ENCODE measurements around the gene ARHGAP6. TPM values are rescaled to one million over a fixed set of nuclear protein-coding genes. Genes with fewer than 3 reads are reported as not detected.

The ARHGAP6 gene
- total and polyA plus RNA-seq, 2 of the 13 experiments (the other 11 are each of a cell fraction or from before 2014, with no cell fraction given): 0.11 TPM; not detected in 1

DNA sequence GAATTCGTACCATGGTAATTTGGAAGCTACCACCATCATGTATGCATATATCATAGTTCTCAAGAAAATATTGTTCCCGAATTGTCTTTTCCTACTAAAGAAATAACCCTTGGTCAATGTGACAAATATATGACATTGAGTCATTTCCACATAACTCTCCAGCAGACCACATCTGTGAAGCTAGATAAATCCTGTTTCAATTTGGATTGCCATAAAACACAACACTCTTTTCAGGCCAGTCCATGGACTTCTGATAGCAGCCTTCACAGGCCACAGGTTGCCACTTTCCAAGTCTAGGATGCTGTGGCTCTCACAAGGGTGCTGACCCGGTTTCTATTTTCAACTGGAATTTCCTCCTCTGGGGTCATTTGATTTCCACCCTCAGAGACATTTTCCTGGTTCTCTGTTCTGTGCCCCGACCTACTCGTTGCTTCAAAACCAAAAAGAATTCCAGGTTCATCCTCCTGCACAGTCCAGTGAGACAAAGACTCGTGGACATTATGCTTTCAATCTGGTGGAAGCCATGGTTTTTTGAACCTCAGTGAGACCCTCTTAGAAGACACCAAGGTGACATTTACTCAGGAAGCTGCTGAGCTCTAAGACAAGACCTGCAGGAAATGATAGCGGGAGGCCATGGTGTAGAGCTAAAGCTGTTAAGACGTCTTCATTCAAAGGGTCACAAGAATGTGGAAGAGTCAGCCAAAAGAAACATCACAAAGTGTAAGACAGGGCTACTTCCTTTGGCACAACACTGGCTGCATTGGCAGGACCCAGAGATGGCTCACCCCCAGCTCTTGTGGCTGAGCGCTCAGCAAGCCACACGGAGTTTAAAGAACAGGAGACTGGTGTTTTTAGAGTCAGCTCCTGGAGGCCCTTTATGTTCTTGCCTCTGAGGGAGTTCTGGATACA, 252.8 kb downstream of the ARHGAP6 start:
- ATAC-seq: no peak
- FAIRE-seq: no peak
- Histone ChIP-seq H4K20me1 (ENCODE audit: insufficient read depth, low read length) (no peaks in the 10 kb centered on the region), H3K27me3 (ENCODE audit: control insufficient read depth in 1 of 2, insufficient read depth in 2 of 2, low read length in 2 of 2) (no peaks in the 10 kb centered on the region), H3K4me3 (replicated peaks in 1 of 3; ENCODE audit: insufficient read depth in 1 of 3, low read depth in 2 of 3, low read length in 3 of 3) (no peak overlapping the region), H2AFZ (ENCODE audit: low read length) (no peak overlapping the region), H3K36me3 (replicated peaks in 1 of 2; ENCODE audit: control insufficient read depth in 1 of 2, insufficient read depth in 2 of 2, low read length in 2 of 2) (no peaks in the 10 kb centered on the region), H3K4me2 (ENCODE audit: low read depth, low read length) (no peak overlapping the region), H3K27ac (ENCODE audit: extremely low read length, insufficient read depth, low read length) (no peak overlapping the region), H3K79me2 (ENCODE audit: insufficient read depth, low read length) (no peaks in the 10 kb centered on the region), H3K4me1 (ENCODE audit: insufficient read depth, low read length) (no peaks in the 10 kb centered on the region), H3K9me3 (ENCODE audit: low read length) (no peaks in the 10 kb centered on the region), H3K9ac (ENCODE audit: insufficient read depth, low read depth, low read length) (no peak overlapping the region)
- in situ Hi-C loops (cut with HindIII; ENCODE audit: extremely low pct_ligation_motif_present, low pct_unique_long_range_greater_than_20kb) (no loop called here), intact Hi-C loops (cut with micrococcal nuclease; ENCODE audit: unreplicated experiment) (no loop called here)
- POLR2A ChIA-PET: no interaction called here
- 13% methylated on average over 8 of the region's 10 CpGs for WGBS (ENCODE audit: low lambda C conversion rate)
- no TSS peak for BruUV-seq (replicated peaks)
- CTCF ChIA-PET (ENCODE audit: low intra/inter-chr PET ratio, low total read pairs): no interaction called here
- TF ChIP-seq XRCC5 (optimal IDR thresholded peaks at IDR 0.05; ENCODE audit: low read length) (no peak), SMARCE1 (IDR thresholded peaks at IDR 0.05; ENCODE audit: borderline replicate concordance) (no peak), PLRG1 (conservative IDR thresholded peaks at IDR 0.05) (no peak)
- DNase-seq (ENCODE audit: low spot score): no peak

DNA sequence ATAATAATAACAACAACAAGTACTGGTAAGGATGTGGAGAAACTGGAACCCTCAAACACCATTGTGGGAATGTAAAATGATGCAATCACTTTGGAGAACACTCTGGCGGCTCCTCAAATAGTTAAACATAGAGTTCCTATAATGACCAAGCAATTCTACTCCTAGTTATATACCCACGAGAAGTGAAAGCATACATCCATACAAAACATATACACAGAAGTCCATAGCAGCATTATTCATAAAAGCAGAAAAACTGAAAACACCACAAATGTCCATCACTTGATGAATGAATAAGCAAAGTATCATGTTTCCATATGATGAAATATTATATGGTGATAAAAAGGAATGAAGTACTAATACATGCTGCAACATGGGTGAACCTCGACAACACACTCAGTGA, 255.8 kb downstream of the ARHGAP6 start:
- no TSS peak for BruUV-seq (replicated peaks)
- no peak overlapping the region for H2AFZ ChIP-seq (ENCODE audit: low read length)
- no peak for ATAC-seq
- no peaks in the 10 kb centered on the region for H3K9me3 ChIP-seq (ENCODE audit: low read length)
- H3K27ac ChIP-seq (ENCODE audit: extremely low read length, insufficient read depth, low read length): no peak overlapping the region
- H3K79me2 ChIP-seq (ENCODE audit: insufficient read depth, low read length): no peaks in the 10 kb centered on the region
- CTCF ChIA-PET (ENCODE audit: low intra/inter-chr PET ratio, low total read pairs): no interaction called here
- H3K4me1 ChIP-seq (ENCODE audit: insufficient read depth, low read length): no peaks in the 10 kb centered on the region
- no peaks in the 10 kb centered on the region for H3K36me3 ChIP-seq (replicated peaks in 1 of 2; ENCODE audit: control insufficient read depth in 1 of 2, insufficient read depth in 2 of 2, low read length in 2 of 2)
- no peak overlapping the region for H3K4me3 ChIP-seq (replicated peaks in 1 of 3; ENCODE audit: insufficient read depth in 1 of 3, low read depth in 2 of 3, low read length in 3 of 3)
- WGBS (ENCODE audit: low lambda C conversion rate): 0% methylated on average over 3 of the region's 3 CpGs
- no peak for FAIRE-seq
- no peaks in the 10 kb centered on the region for H4K20me1 ChIP-seq (ENCODE audit: insufficient read depth, low read length)
- intact Hi-C loops (cut with micrococcal nuclease; ENCODE audit: unreplicated experiment) (no loop called here), in situ Hi-C loops (cut with HindIII; ENCODE audit: extremely low pct_ligation_motif_present, low pct_unique_long_range_greater_than_20kb) (no loop called here)
- no peak for DNase-seq (ENCODE audit: low spot score)
- H3K27me3 ChIP-seq (ENCODE audit: control insufficient read depth in 1 of 2, insufficient read depth in 2 of 2, low read length in 2 of 2): no peaks in the 10 kb centered on the region
- H3K9ac ChIP-seq (ENCODE audit: insufficient read depth, low read depth, low read length): no peak overlapping the region
- POLR2A ChIA-PET: no interaction called here
- H3K4me2 ChIP-seq (ENCODE audit: low read depth, low read length): no peak overlapping the region
- TF ChIP-seq, protein P1, sequence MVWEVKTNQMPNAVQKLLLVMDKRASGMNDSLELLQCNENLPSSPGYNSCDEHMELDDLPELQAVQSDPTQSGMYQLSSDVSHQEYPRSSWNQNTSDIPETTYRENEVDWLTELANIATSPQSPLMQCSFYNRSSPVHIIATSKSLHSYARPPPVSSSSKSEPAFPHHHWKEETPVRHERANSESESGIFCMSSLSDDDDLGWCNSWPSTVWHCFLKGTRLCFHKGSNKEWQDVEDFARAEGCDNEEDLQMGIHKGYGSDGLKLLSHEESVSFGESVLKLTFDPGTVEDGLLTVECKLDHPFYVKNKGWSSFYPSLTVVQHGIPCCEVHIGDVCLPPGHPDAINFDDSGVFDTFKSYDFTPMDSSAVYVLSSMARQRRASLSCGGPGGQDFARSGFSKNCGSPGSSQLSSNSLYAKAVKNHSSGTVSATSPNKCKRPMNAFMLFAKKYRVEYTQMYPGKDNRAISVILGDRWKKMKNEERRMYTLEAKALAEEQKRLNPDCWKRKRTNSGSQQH (CRISPR knock-in tag; IDR thresholded peaks at IDR 0.05; ENCODE audit: low read depth): no peak
- TF ChIP-seq, protein P2, sequence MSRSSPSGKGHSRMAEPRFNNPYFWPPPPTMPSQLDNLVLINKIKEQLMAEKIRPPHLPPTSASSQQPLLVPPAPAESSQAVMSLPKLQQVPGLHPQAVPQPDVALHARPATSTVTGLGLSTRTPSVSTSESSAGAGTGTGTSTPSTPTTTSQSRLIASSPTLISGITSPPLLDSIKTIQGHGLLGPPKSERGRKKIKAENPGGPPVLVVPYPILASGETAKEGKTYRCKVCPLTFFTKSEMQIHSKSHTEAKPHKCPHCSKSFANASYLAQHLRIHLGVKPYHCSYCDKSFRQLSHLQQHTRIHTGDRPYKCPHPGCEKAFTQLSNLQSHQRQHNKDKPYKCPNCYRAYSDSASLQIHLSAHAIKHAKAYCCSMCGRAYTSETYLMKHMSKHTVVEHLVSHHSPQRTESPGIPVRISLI (CRISPR knock-in tag; IDR thresholded peaks at IDR 0.05; ENCODE audit: borderline replicate concordance): no peak
- TF ChIP-seq AGO2 (optimal IDR thresholded peaks at IDR 0.05; ENCODE audit: low read depth, low read length) (no peak), HDAC2 (CRISPR knock-in tag; IDR thresholded peaks at IDR 0.05) (no peak), RFX1 (IDR thresholded peaks at IDR 0.05) (no peak), ZNF713 (CRISPR knock-in tag; IDR thresholded peaks at IDR 0.05) (no peak)
- TF ChIP-seq, protein P3, sequence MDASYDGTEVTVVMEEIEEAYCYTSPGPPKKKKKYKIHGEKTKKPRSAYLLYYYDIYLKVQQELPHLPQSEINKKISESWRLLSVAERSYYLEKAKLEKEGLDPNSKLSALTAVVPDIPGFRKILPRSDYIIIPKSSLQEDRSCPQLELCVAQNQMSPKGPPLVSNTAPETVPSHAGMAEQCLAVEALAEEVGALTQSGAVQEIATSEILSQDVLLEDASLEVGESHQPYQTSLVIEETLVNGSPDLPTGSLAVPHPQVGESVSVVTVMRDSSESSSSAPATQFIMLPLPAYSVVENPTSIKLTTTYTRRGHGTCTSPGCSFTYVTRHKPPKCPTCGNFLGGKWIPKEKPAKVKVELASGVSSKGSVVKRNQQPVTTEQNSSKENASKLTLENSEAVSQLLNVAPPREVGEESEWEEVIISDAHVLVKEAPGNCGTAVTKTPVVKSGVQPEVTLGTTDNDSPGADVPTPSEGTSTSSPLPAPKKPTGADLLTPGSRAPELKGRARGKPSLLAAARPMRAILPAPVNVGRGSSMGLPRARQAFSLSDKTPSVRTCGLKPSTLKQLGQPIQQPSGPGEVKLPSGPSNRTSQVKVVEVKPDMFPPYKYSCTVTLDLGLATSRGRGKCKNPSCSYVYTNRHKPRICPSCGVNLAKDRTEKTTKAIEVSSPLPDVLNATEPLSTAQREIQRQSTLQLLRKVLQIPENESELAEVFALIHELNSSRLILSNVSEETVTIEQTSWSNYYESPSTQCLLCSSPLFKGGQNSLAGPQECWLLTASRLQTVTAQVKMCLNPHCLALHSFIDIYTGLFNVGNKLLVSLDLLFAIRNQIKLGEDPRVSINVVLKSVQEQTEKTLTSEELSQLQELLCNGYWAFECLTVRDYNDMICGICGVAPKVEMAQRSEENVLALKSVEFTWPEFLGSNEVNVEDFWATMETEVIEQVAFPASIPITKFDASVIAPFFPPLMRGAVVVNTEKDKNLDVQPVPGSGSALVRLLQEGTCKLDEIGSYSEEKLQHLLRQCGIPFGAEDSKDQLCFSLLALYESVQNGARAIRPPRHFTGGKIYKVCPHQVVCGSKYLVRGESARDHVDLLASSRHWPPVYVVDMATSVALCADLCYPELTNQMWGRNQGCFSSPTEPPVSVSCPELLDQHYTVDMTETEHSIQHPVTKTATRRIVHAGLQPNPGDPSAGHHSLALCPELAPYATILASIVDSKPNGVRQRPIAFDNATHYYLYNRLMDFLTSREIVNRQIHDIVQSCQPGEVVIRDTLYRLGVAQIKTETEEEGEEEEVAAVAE (CRISPR knock-in tag; IDR thresholded peaks at IDR 0.05; ENCODE audit: borderline replicate concordance): no peak

Measured in HepG2 (cell line).